Amniotic epithelial cell (primary cell): Measurements from ENCODE around the gene HLA-DPA1.

Experiments used
- DNase-seq: peaks from one replicate; pipeline ENCODE4 v3.0.0-alpha.2; 2010; ENCODE audit warnings: low read depth

Gene HLA-DPA1

GRCh38 chr6:33088931-33089620 is 15.6 kb upstream of the HLA-DPA1 start:
- peak; percentile 24 for DNase-seq

GRCh38 chr6:33088258-33088930 is 14.9 kb upstream of the HLA-DPA1 start:
- DNase-seq, result no peak

- DNase-seq, result no peak
Measured at GRCh38 chr6:33085627-33086026, 12.2 kb upstream of the HLA-DPA1 start.

GRCh38 chr6:33082702-33083101 is 9.3 kb upstream of the HLA-DPA1 start:
- DNase-seq, result peak; percentile 45

- no peak for DNase-seq
Measured at GRCh38 chr6:33081098-33081824, 7.8 kb upstream of the HLA-DPA1 start.

- DNase-seq, result peak; percentile 66
Measured at GRCh38 chr6:33080127-33081089, 7.0 kb upstream of the HLA-DPA1 start.

- DNase-seq, result no peak
Measured at GRCh38 chr6:33079580-33079979, 6.1 kb upstream of the HLA-DPA1 start.

GRCh38 chr6:33078919-33079521 is 5.6 kb upstream of the HLA-DPA1 start:
- DNase-seq, result no peak

GRCh38 chr6:33078442-33078841 is 5.0 kb upstream of the HLA-DPA1 start:
- DNase-seq, result no peak

- no peak for DNase-seq
Measured at GRCh38 chr6:33077908-33078307, 4.5 kb upstream of the HLA-DPA1 start.

GRCh38 chr6:33076406-33076934 is 3.0 kb upstream of the HLA-DPA1 start:
- DNase-seq, result no peak

GRCh38 chr6:33075568-33076405 is 2.3 kb upstream of the HLA-DPA1 start, which contains the start of gene HLA-DPB1:
TSS of gene HLA-DPB1 (plus strand) at chr6:33075990. CDS start at chr6:33076042, 52 bp downstream.
- DNase-seq, result peak; percentile 65

GRCh38 chr6:33075208-33075567 is 1.7 kb upstream of the HLA-DPA1 start:
- no peak for DNase-seq

GRCh38 chr6:33072508-33073100 is 845 bp downstream of the HLA-DPA1 start:
- no peak for DNase-seq

GRCh38 chr6:33071569-33071968 is 1.9 kb downstream of the HLA-DPA1 start:
- no peak for DNase-seq

- DNase-seq, result no peak
Measured at GRCh38 chr6:33070909-33071308, 2.5 kb downstream of the HLA-DPA1 start.

- DNase-seq, result no peak
Measured at GRCh38 chr6:33069021-33069738, 4.3 kb downstream of the HLA-DPA1 start.

GRCh38 chr6:33066917-33067521 is 6.4 kb downstream of the HLA-DPA1 start:
- no peak for DNase-seq

- DNase-seq, result no peak
Measured at GRCh38 chr6:33065312-33065711, 8.1 kb downstream of the HLA-DPA1 start.
